GM18868 (cell line): ENCODE results near the gene ZRANB1.

Experiments
- ATAC-seq: cut with Tn5 transposase; IDR thresholded peaks from one replicate; pipeline ENCODE4 v1.9.1; 2021; ENCODE audit warnings: mild to moderate bottlenecking, moderate library complexity; ENCODE audit not compliant: unreplicated experiment

Gene ZRANB1

GRCh38 chr10:125004571-125005311 lies 62.8 kb downstream of the ZRANB1 start:
- ATAC-seq, result no peak

DNA sequence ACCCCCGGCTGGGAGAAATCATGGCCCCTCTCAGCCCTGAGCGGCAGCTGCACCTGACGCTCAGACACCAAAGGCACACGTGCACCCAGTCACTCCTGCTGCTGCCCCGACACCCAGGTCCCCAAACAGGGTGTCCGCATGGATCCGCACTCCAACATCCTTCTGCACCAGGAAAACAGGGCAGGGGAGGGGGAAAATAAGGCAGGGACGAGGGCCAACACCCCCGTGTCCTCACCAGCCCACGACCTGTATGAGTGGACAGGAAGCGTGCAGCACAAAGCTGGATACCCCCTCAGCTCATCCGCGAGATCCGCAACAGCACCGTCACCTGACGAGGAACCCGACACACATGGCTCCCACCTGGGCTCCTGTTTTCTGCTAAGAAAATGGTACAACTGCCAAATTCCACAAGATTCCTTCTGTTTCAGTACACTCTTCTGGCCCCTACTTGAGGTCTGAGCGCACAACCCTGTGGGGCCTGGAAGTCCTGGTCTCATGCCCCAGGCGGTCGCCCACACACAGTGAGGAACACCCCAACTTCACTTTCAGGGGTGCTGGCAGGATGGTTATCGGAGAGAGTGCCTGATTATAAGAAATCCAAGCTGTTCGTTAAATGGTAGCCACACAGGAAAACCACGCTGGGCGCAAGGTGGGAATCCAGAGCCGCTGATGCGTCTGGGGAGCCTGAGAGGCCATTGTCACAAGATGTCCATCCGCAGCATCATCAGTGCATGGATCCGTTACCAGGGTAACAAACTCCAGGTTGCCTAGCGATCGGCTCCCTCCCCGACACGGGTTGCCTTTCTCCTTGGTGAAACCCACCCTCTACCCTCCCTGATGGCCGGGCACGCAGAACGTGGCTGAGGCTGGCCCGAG lies 63.6 kb downstream of the ZRANB1 start:
- no peak for ATAC-seq

GRCh38 chr10:125006188-125006680 lies 64.3 kb downstream of the ZRANB1 start:
- no peak for ATAC-seq

DNA sequence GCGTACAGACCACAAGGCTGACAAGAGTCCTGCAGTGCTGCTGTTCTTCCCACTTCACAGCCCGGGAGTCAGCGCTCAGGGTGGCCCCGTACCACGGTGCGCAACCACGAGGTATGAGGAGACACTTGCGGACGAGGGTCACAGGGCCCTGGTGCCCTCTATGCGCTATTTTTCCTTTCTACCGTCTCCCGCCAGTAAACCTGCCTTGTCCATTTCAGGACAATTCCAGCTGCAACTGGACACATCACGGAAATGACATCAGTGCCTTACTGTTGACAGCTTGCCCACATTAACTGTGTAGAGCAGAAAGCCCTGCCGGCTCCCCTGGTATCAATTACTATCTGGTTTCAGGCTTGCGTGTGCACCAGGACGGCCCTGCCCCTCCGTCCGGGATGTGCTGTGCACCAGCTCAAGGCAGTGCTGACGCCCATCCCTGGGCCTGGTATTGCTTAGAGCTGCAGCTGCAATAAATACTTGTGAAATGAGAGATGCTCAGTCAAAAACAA lies 65.1 kb downstream of the ZRANB1 start:
- ATAC-seq, result no peak

DNA sequence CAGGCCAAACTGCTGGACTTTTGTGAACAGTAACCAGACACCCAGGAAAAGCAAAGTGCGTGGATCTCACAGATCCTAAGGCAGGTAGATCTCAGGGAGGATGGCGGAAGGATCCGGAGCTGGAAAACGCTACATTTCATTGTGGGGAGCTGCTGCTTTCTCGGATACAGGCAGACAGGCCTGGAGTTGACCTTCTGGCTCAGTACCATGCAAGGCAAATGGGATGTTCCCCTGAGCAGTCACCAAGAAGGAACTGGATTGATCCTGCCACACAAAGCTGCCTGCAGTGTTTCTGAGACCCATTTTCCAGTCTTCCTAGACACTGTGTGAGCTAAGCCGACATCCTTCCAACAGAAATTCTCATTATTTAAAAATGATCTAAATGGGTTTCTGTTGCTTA lies 65.5 kb downstream of the ZRANB1 start:
- no peak for ATAC-seq

- no peak for ATAC-seq
These were observed 67.0 kb downstream of the ZRANB1 start for GRCh38 chr10:125008689-125009638.

DNA sequence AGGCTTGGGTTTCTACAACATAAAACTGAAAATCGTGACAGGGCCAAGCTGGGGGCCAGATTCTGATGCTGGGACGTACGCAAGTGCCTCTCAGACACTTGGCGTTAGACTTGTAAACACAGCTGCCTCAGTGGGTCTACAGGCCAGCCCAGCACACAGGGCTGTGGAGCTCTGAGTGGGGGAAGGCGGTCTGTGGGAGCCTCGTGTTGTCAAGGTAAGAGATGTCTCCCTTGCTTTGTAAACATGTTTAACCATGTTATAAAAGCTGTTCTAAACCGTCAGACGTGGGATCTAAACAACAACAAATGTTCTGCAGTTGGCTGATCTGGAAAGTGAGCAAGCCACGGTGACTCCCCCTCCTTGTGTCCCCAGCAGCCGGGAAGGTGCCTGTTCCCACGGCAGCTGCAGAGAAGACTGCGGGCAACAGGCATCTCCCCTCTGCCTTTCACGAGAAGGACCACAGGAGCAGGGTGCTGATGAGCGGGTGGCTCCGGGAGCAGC lies 67.8 kb downstream of the ZRANB1 start:
- no peak for ATAC-seq

GRCh38 chr10:125010362-125010761 lies 68.4 kb downstream of the ZRANB1 start:
- no peak for ATAC-seq

- no peak for ATAC-seq
These were observed 69.4 kb downstream of the ZRANB1 start for GRCh38 chr10:125011171-125011925.

GRCh38 chr10:125011926-125012705 lies 70.2 kb downstream of the ZRANB1 start:
- ATAC-seq, result no peak

DNA sequence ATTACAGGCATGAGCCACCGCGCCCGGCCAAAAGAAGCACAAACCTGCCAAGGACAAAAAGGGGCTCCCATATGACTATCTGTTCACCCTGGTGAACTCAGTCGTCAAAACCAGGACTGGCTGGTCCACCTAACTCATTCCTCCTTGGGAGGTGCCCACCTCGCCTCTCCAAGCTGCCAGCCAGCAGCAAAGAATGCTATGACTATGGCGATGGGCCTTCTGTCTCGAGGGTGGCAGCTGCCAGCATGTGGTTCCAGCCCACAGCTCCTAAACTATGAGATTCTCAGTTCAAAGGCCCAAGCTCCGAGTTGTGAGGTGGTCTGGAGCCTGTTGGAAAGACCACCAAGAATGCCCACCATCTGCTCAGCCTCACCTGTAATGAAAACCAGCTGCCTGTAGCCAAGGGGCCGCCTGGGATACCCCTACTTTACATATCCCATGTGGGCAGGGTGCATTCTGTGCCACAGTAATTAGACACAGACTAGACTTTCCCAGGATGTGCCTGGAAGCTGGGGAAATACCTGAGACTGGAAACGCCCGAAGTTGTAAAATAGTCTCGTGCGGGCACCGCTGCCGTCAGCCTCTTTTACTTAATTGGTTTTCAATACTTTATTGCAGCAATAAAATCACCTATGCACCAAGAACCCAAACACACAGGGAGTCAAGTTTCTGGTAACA lies 71.1 kb downstream of the ZRANB1 start:
- no peak for ATAC-seq

DNA sequence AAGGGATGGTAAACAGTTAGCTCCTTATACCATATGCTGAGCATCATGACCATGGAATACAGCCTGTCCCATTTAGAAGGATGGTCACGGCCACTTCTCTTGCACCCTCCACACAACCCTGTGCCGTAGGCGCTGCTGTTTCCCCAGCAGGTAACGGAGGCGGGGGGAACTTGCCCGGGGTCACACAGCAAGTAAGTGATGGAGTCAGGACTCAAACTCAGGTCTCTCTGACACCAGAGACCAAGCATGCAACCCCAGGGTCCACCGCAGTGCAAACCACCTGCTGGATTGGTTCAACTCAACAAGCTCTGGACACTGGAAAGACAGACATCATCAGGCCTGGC lies 71.6 kb downstream of the ZRANB1 start:
- no peak for ATAC-seq

GRCh38 chr10:125014086-125014830 lies 72.3 kb downstream of the ZRANB1 start:
- ATAC-seq, result no peak

DNA sequence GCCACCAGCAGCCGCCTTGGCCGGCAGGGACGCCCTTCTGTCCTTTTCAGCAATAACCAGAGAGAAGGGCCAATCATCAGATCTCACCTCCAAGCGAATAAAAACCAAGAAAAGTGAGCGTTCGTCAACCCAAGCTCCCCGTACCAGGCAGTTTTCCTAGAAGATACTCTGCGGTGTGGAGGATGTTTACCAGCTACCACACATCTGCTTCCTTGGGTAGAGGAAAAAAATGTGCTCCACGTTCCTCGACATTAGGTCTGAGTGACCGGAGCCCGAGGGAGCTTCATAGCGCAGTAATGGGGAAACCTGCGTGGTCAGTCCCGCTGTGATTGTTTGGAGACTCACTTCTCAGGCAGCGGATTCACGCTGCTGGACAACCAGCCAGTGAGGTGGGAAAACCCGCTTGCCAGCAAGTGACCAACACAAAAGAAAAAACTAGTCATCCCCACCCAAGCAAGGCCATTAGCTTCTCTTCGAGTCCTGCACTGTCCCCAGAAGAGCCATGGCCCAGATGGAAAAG lies 73.0 kb downstream of the ZRANB1 start:
- ATAC-seq, result no peak

DNA sequence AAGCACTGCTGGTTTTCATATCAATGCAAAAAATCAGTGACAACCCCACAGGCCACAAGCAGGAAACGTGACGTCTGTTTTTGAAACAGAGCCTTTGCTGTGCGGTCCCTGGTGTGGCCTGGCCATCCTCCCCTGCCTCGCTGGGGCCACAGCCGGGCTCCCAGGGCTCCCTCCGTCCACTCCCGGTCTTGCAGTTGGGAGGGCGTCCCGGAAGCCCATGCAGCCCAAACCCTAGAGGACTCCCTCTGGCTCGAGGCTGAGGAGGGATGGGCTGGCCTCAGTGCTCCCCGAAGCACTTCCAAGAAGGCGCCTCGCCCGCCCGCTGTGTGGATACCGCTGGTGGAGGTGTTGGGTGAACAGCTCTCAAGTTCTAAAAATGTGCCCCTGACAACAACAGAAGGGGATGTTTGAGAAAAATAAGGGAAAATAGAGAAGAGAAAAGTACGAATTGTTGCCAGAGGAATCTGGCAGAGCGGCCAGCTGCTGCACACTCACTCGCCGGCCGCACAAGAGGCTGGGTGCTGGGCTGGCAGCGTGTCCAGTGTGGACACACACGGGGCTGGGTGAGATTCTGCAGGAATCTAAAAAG lies 73.5 kb downstream of the ZRANB1 start:
- no peak for ATAC-seq

DNA sequence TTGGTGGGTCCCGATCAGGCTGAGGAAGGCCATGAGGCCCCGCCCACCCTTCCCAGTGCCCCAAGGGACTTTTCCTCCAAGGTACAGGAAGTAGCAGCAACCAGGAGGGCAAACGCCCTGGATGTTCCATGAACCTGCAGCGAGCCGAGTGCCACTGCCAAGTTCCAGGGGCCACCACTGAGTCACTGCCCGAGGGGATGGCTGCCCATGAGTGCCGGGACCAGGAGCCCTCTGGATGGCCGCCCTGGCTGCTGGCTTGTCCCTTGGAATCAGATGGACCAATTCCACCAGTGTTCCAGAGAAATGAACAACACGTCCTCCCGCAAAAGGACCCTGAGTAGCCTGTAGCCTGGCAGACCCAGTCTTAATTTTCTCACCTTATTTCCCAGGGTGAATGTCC lies 74.2 kb downstream of the ZRANB1 start:
- ATAC-seq, result no peak

DNA sequence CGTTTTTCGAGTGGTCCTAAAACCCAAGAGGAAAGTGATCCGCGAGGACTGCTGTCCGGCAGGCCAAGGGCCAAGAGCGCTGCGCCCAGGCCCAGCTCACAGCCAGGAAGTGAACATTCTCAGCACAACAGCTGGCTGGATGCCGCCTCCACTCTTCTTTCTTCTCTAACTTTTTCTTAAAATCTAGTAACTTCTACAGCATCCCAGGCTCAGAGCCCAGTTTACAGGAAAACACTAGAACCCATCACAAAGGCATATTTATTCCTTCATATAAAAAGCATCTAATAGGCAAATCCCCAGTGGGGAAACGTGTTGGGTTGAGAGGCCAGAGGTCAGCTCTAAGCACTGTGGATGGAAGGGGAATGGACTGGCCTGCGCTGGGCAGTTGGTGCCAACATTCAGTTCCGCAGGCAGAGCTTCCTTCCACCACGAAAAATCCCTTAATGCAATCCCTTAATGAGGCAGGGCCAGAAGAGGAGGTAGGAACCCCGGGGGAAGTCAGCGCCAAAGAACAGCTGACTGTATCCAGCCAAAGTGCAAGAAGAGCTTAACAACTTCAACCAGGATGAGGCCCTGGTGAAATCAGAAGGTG lies 74.8 kb downstream of the ZRANB1 start:
- ATAC-seq, result no peak
